CD4-positive, CD25-positive, alpha-beta regulatory T cell (primary cell): ENCODE measurements around the gene MND1. TPM values are rescaled to one million over a fixed set of nuclear protein-coding genes. Genes with fewer than 3 reads are reported as not detected.

Experiments used
- ATAC-seq, 2 donors: fragments of 150-1000 bp; cut with Tn5 transposase; one replicate each; pipeline ENCODE4 v1.10.0; 2021; ENCODE audit warnings: low read depth in 2 of 2, moderate number of reproducible peaks in 2 of 2, moderate library complexity in 1 of 2
- DNase-seq, 3 donors: peaks; one replicate each; pipeline versions ENCODE4 v3.0.0 to v3.0.0-alpha.2; 2012 to 2022; ENCODE audit warnings: mixed read lengths in 1 of 3
- H3K27ac ChIP-seq: one replicate; pipeline ENCODE4 v1.7.0; 2013; ENCODE audit warnings: mild to moderate bottlenecking, low read length; ENCODE audit not compliant: insufficient read depth, poor library complexity, severe bottlenecking
- H3K27me3 ChIP-seq: one replicate; pipeline ENCODE4 v1.7.0; 2013; ENCODE audit warnings: low read length; ENCODE audit not compliant: control insufficient read depth, insufficient read depth
- H3K36me3 ChIP-seq: one replicate; pipeline ENCODE4 v1.7.0; 2013; ENCODE audit warnings: mild to moderate bottlenecking, low read length, moderate library complexity; ENCODE audit not compliant: control insufficient read depth, insufficient read depth
- H3K4me1 ChIP-seq: 2 replicates; pipeline ENCODE4 v1.7.0; 2013; ENCODE audit warnings: mild to moderate bottlenecking, low read length; ENCODE audit not compliant: insufficient read depth, control insufficient read depth, poor library complexity, severe bottlenecking
- H3K4me3 ChIP-seq: one replicate; pipeline ENCODE4 v1.7.0; 2013; ENCODE audit warnings: low read depth, mild to moderate bottlenecking, low read length, moderate library complexity
- H3K9me3 ChIP-seq, 2 experiments: 1 replicate in 1 of 2; 2 replicates in 1 of 2; pipeline ENCODE4 v1.7.0; 2013; ENCODE audit warnings: low read length in 2 of 2, mild to moderate bottlenecking in 1 of 2, moderate library complexity in 1 of 2; ENCODE audit not compliant: control insufficient read depth in 2 of 2
- H3K27ac Mint-ChIP-seq, 3 donors: one replicate each; pipeline ENCODE4 v1.8.0; 2020 to 2022; ENCODE audit warnings: mild to moderate bottlenecking in 3 of 3, mixed read lengths in 3 of 3, moderate library complexity in 2 of 3
- H3K27me3 Mint-ChIP-seq: one replicate; pipeline ENCODE4 v1.8.0; 2022; ENCODE audit warnings: mild to moderate bottlenecking, mixed read lengths
- H3K36me3 Mint-ChIP-seq: one replicate; pipeline ENCODE4 v1.8.0; 2020; ENCODE audit warnings: mixed read lengths
- H3K4me1 Mint-ChIP-seq, 4 donors: one replicate each; pipeline ENCODE4 v1.8.0; 2020 to 2022; ENCODE audit warnings: mixed read lengths in 4 of 4, mild to moderate bottlenecking in 1 of 4
- H3K4me3 Mint-ChIP-seq, 4 donors: one replicate each; pipeline ENCODE4 v1.8.0; 2020 to 2022; ENCODE audit warnings: mild to moderate bottlenecking in 4 of 4, mixed read lengths in 4 of 4, moderate library complexity in 3 of 4
- H3K9me3 Mint-ChIP-seq, 7 donors: one replicate each; pipeline ENCODE4 v1.8.0; 2020 to 2022; ENCODE audit warnings: mixed read lengths in 7 of 7, mild to moderate bottlenecking in 3 of 7, moderate library complexity in 2 of 7
- polyA plus RNA-seq, 4 donors: library from polyadenylated mRNA; unstranded; fragments of 300-500 nt; fragmentation: Illumina TruSeq; gene quantifications; one replicate each; pipeline ENCODE4 v1.2.3, GENCODE V29; 2021
- total RNA-seq: library from RNA; stranded (reverse); gene quantifications from one replicate; pipeline ENCODE4 v1.2.3, GENCODE V29; 2022

MND1 gene
- total and polyA plus RNA-seq, 5 donors from 2014 or later = 0.38 to 1.1 (median 0.79) TPM; not detected in 1

- Histone ChIP-seq H3K4me3 (no peak overlapping the region), H3K36me3 (no peaks in the 10 kb centered on the region), H3K27me3 (peaks cover 7% of the 10 kb centered on the region), H3K9me3 (no peaks in the 10 kb centered on the region), H3K4me1 (no peaks in the 10 kb centered on the region), H3K27ac (no peak overlapping the region)
- Mint-ChIP-seq H3K27me3 (peaks cover 4% of the 10 kb centered on the region), H3K27ac (no peak overlapping the region), H3K9me3 (no peaks in the 10 kb centered on the region), H3K4me3 (no peak overlapping the region), H3K4me1 (no peaks in the 10 kb centered on the region), H3K36me3 (no peaks in the 10 kb centered on the region)
- ATAC-seq (no peak), DNase-seq (no peak)
Observed at GRCh38 chr4:153322791-153323190, 21.7 kb upstream of the MND1 start.

GRCh38 chr4:153324046-153324445, 20.4 kb upstream of the MND1 start:
- Mint-ChIP-seq H3K9me3 (no peaks in the 10 kb centered on the region), H3K4me3 (no peak overlapping the region), H3K27ac (no peak overlapping the region), H3K36me3 (no peaks in the 10 kb centered on the region), H3K27me3 (peaks cover 4% of the 10 kb centered on the region), H3K4me1 (no peaks in the 10 kb centered on the region)
- Histone ChIP-seq H3K36me3 (no peaks in the 10 kb centered on the region), H3K27me3 (peaks cover 7% of the 10 kb centered on the region), H3K9me3 (no peaks in the 10 kb centered on the region), H3K4me1 (no peaks in the 10 kb centered on the region), H3K27ac (no peak overlapping the region), H3K4me3 (no peak overlapping the region)
- ATAC-seq (no peak), DNase-seq (no peak)

- peaks cover 7% of the 10 kb centered on the region for H3K27me3 ChIP-seq
- no peak overlapping the region for H3K27ac ChIP-seq
- Mint-ChIP-seq H3K27ac (no peak overlapping the region), H3K4me1 (no peaks in the 10 kb centered on the region), H3K27me3 (peaks cover 4% of the 10 kb centered on the region), H3K9me3 (no peaks in the 10 kb centered on the region), H3K36me3 (peaks cover 3% of the 10 kb centered on the region), H3K4me3 (no peak overlapping the region)
- ATAC-seq (no peak), DNase-seq (no peak)
- no peaks in the 10 kb centered on the region for H3K9me3 ChIP-seq
- H3K36me3 ChIP-seq = no peaks in the 10 kb centered on the region
- H3K4me3 ChIP-seq = no peak overlapping the region
- no peaks in the 10 kb centered on the region for H3K4me1 ChIP-seq
Observed at GRCh38 chr4:153325558-153325957, 18.9 kb upstream of the MND1 start.

GRCh38 chr4:153326513-153326912, 18.0 kb upstream of the MND1 start:
- Mint-ChIP-seq H3K27me3 (peaks cover 4% of the 10 kb centered on the region), H3K36me3 (peaks cover 3% of the 10 kb centered on the region)

GRCh38 chr4:153327247-153327646, 17.2 kb upstream of the MND1 start:
- Mint-ChIP-seq H3K4me1 (no peaks in the 10 kb centered on the region), H3K36me3 (peaks cover 3% of the 10 kb centered on the region), H3K27ac (no peak overlapping the region), H3K9me3 (no peaks in the 10 kb centered on the region), H3K27me3 (peaks cover 4% of the 10 kb centered on the region), H3K4me3 (no peak overlapping the region)
- DNase-seq (no peak), ATAC-seq (no peak)
- H3K4me3 ChIP-seq = no peak overlapping the region
- H3K27me3 ChIP-seq = peaks cover 7% of the 10 kb centered on the region
- H3K4me1 ChIP-seq = no peaks in the 10 kb centered on the region
- no peaks in the 10 kb centered on the region for H3K9me3 ChIP-seq
- no peak overlapping the region for H3K27ac ChIP-seq
- H3K36me3 ChIP-seq = no peaks in the 10 kb centered on the region

More at GRCh38 chr4:153326513-153326912, 18.0 kb upstream of the MND1 start:
- Histone ChIP-seq H3K4me1 (no peaks in the 10 kb centered on the region), H3K4me3 (no peak overlapping the region), H3K27me3 (peaks cover 7% of the 10 kb centered on the region), H3K36me3 (no peaks in the 10 kb centered on the region), H3K9me3 (no peaks in the 10 kb centered on the region), H3K27ac (no peak overlapping the region)
- ATAC-seq (no peak), DNase-seq (no peak)
- Mint-ChIP-seq H3K4me3 (no peak overlapping the region), H3K27ac (no peak overlapping the region), H3K4me1 (no peaks in the 10 kb centered on the region), H3K9me3 (no peaks in the 10 kb centered on the region)

- no peak overlapping the region for H3K27ac Mint-ChIP-seq
Observed at GRCh38 chr4:153332936-153333335, 11.6 kb upstream of the MND1 start.

GRCh38 chr4:153333874-153334273, 10.6 kb upstream of the MND1 start:
- no peak overlapping the region for H3K27ac Mint-ChIP-seq
- no peaks in the 10 kb centered on the region for H3K9me3 Mint-ChIP-seq
- peaks cover 3% of the 10 kb centered on the region for H3K36me3 Mint-ChIP-seq
- no peak overlapping the region for H3K4me3 Mint-ChIP-seq
- Histone ChIP-seq H3K4me3 (no peak overlapping the region), H3K27ac (no peak overlapping the region), H3K27me3 (peaks cover 7% of the 10 kb centered on the region), H3K9me3 (no peaks in the 10 kb centered on the region), H3K36me3 (no peaks in the 10 kb centered on the region), H3K4me1 (no peaks in the 10 kb centered on the region)
- DNase-seq = no peak
- H3K27me3 Mint-ChIP-seq = no peaks in the 10 kb centered on the region
- H3K4me1 Mint-ChIP-seq = no peaks in the 10 kb centered on the region
- no peak for ATAC-seq

More at GRCh38 chr4:153332936-153333335, 11.6 kb upstream of the MND1 start:
- Mint-ChIP-seq H3K9me3 (no peaks in the 10 kb centered on the region), H3K4me1 (no peaks in the 10 kb centered on the region), H3K4me3 (no peak overlapping the region), H3K36me3 (peaks cover 3% of the 10 kb centered on the region), H3K27me3 (no peaks in the 10 kb centered on the region)
- Histone ChIP-seq H3K36me3 (no peaks in the 10 kb centered on the region), H3K27ac (no peak overlapping the region), H3K9me3 (no peaks in the 10 kb centered on the region), H3K27me3 (peaks cover 5% of the 10 kb centered on the region), H3K4me1 (no peaks in the 10 kb centered on the region), H3K4me3 (no peak overlapping the region)
- ATAC-seq (no peak), DNase-seq (no peak)

GRCh38 chr4:153335665-153336064, 8.8 kb upstream of the MND1 start:
- no peak for ATAC-seq
- no peak overlapping the region for H3K4me3 Mint-ChIP-seq
- H3K27me3 Mint-ChIP-seq = peaks cover 5% of the 10 kb centered on the region
- H3K4me1 Mint-ChIP-seq = no peaks in the 10 kb centered on the region
- no peak overlapping the region for H3K27ac Mint-ChIP-seq
- Histone ChIP-seq H3K36me3 (no peaks in the 10 kb centered on the region), H3K4me1 (no peaks in the 10 kb centered on the region), H3K27me3 (peaks cover 7% of the 10 kb centered on the region), H3K27ac (no peak overlapping the region), H3K4me3 (no peak overlapping the region), H3K9me3 (no peaks in the 10 kb centered on the region)
- H3K9me3 Mint-ChIP-seq = no peaks in the 10 kb centered on the region
- DNase-seq = no peak
- no peaks in the 10 kb centered on the region for H3K36me3 Mint-ChIP-seq
